ENCODE results near the gene GOLT1B. TPM values are rescaled to one million over a fixed set of nuclear protein-coding genes. Genes with fewer than 3 reads are reported as not detected.

The GOLT1B gene
- total RNA-seq, 4 donors from 2014 or later: 14.1 to 70.0 (median 31.4) TPM

GRCh38 chr12:21528953-21529352 lies 27.4 kb downstream of the GOLT1B start:
- no peaks in the 10 kb centered on the region for H3K4me1 ChIP-seq
- intact Hi-C loops (cut with DNase I; ENCODE audit: low total_unique reads): no loop called here
- no peak overlapping the region for H3K4me3 ChIP-seq
- DNase-seq: no peak
- H3K36me3 ChIP-seq: no peaks in the 10 kb centered on the region
- H3K27ac ChIP-seq: no peak overlapping the region
- H3K9me3 ChIP-seq: no peaks in the 10 kb centered on the region
- H3K27me3 ChIP-seq: no peaks in the 10 kb centered on the region
- TF ChIP-seq POLR2A (IDR thresholded peaks at IDR 0.05): no peak
- no peak for TF ChIP-seq CTCF (IDR thresholded peaks at IDR 0.05)

GRCh38 chr12:21529456-21529855 lies 27.9 kb downstream of the GOLT1B start:
- H3K27ac ChIP-seq: no peak overlapping the region
- no peaks in the 10 kb centered on the region for H3K27me3 ChIP-seq
- intact Hi-C loops (cut with DNase I; ENCODE audit: low total_unique reads): no loop called here
- H3K9me3 ChIP-seq: no peaks in the 10 kb centered on the region
- H3K4me3 ChIP-seq: no peak overlapping the region
- H3K4me1 ChIP-seq: no peaks in the 10 kb centered on the region
- no peak for DNase-seq
- H3K36me3 ChIP-seq: no peaks in the 10 kb centered on the region
- TF ChIP-seq POLR2A (IDR thresholded peaks at IDR 0.05) (no peak), CTCF (IDR thresholded peaks at IDR 0.05) (no peak)

DNA sequence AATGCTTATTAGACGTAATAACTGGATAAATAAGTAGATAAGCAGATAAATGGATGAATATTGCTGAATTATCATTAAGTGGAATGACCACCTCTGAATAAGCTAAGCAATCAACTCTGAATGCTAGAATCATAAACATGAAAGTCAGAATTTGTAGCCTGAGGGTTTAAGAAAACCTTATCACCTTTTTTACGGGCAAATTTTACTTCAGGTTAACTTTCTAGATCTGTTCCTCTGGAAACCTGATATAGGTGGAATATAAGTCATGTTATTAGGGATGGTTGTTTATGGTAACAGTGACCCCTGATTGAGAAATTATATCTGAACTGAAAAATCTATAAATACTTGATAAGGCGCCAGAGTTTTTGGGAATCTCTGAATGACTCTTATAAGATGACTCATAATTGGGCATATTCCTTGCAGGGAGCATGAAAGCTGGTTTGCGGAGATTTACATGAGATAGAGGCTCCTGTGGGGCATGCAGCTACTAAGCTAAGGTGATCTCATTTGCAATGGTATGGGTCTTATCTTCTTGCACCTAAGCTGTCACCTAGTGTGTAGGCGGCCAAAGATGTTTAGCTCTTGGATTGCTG lies 36.6 kb downstream of the GOLT1B start:
- no peaks in the 10 kb centered on the region for H3K27me3 ChIP-seq
- intact Hi-C loops (cut with DNase I; ENCODE audit: low total_unique reads): no loop called here

DNA sequence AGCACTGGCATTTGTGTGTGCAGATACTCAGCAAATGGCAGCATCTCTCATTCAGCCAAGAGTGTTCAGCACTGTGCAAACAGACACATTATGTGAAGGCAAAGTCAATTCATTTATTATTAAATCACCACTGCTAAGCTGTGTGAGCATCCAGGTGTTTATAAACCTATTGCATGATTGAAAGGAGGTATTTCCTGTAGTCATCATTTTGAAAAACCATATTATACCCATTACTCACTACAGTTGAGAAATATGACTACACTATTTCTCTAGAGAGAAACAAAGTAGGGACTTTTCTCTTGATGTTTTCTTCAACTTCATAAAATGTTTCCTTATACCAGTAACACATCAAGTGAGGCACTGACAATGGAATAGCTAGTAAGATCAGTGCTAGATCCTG lies 38.2 kb downstream of the GOLT1B start:
- no peak for TF ChIP-seq POLR2A (IDR thresholded peaks at IDR 0.05)
- TF ChIP-seq CTCF (IDR thresholded peaks at IDR 0.05): no peak
- intact Hi-C loops (cut with DNase I; ENCODE audit: low total_unique reads): no loop called here
- Histone ChIP-seq H3K4me1 (no peaks in the 10 kb centered on the region), H3K27ac (no peak overlapping the region), H3K27me3 (no peaks in the 10 kb centered on the region), H3K36me3 (no peaks in the 10 kb centered on the region), H3K9me3 (no peaks in the 10 kb centered on the region), H3K4me3 (no peak overlapping the region)
- DNase-seq: no peak

More for the DNA sequence above, 36.6 kb downstream of the GOLT1B start:
- DNase-seq: no peak
- Histone ChIP-seq H3K36me3 (no peaks in the 10 kb centered on the region), H3K4me1 (no peaks in the 10 kb centered on the region), H3K9me3 (no peaks in the 10 kb centered on the region), H3K4me3 (no peak overlapping the region), H3K27ac (no peak overlapping the region)
- TF ChIP-seq POLR2A (IDR thresholded peaks at IDR 0.05): no peak
- no peak for TF ChIP-seq CTCF (IDR thresholded peaks at IDR 0.05)

DNA sequence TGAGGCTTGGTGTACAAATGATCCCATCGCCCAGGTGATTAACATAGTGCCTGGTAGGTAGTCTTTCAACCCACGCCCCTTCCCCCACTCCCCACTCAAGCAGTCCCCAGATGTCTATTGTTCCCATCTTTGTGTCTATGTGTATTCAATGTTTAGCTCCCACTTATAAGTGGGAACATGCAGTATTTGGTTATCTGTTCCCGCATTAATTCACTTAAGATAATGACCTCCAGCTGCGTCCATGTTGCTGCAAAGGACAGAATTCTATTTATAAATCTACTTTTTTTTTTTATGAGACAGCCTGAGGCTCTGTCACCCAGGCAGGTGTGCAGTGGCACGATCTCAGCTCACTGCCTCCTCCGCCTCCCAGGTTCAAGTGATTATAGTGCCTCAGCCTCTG lies 40.2 kb downstream of the GOLT1B start:
- H3K27ac ChIP-seq: no peak overlapping the region
- no peaks in the 10 kb centered on the region for H3K4me1 ChIP-seq
- intact Hi-C loops (cut with DNase I; ENCODE audit: low total_unique reads): no loop called here
- TF ChIP-seq POLR2A (IDR thresholded peaks at IDR 0.05) (no peak), CTCF (IDR thresholded peaks at IDR 0.05) (no peak)
- no peaks in the 10 kb centered on the region for H3K27me3 ChIP-seq
- H3K9me3 ChIP-seq: no peaks in the 10 kb centered on the region
- no peak for DNase-seq
- H3K4me3 ChIP-seq: no peak overlapping the region
- no peaks in the 10 kb centered on the region for H3K36me3 ChIP-seq
